K562 (cell line): ENCODE measurements around the gene PMM1. TPM values are rescaled to one million over a fixed set of nuclear protein-coding genes. Genes with fewer than 3 reads are reported as not detected.

Experiments used
- ATAC-seq: fragments of 200-7000 bp; cut with Tn5 transposase; 3 replicates; pipeline ENCODE4 v1.9.1; 2020; ENCODE audit warnings: moderate library complexity
- BruUV-seq: library from RNA; stranded (reverse); fragments of 400-500 nt; replicated peaks from 2 replicates; lab custom pipeline; 2021; lab: Mats Ljungman, UMichigan
- CTCF ChIA-PET: fragments of 300-600 bp; formaldehyde crosslinking; extraction: SDS; loops from one replicate; lab custom pipeline; 2021; ENCODE audit warnings: low intra/inter-chr PET ratio; lab: Yijun Ruan, JAX
- POLR2A ChIA-PET: fragments of 300-600, 350-650 bp; sonication (Branson Sonifier 250); formaldehyde crosslinking; extraction: SDS; loops from one replicate; lab custom pipeline; 2021; ENCODE audit warnings: antibody characterized with exemption, inconsistent platforms; lab: Yijun Ruan, JAX
- DNase-seq, 4 experiments: peaks; one replicate each; pipeline versions ENCODE4 v3.0.0 to v3.0.0-alpha.2; 2011 to 2018; ENCODE audit warnings: low spot score in 3 of 4, mixed read lengths in 3 of 4; ENCODE audit errors: extremely low read depth in 1 of 4
- FAIRE-seq: peaks from 2 replicates; lab custom pipeline; 2011; peaks lifted over from hg19 to GRCh38; lab: Jason Lieb, UNC
- H2AFZ ChIP-seq: 2 replicates; pipeline ENCODE4 v1.6.0; 2011; ENCODE audit warnings: low read depth, low read length, control low read depth, inconsistent platforms
- H3K27ac ChIP-seq: fragments of 200-600 bp; 3 replicates; pipeline ENCODE4 v1.8.0; 2011; ENCODE audit warnings: low read depth, mild to moderate bottlenecking, control low read depth, inconsistent platforms, low read length, moderate library complexity, mixed read lengths; ENCODE audit errors: extremely low read depth
- H3K27me3 ChIP-seq, 2 experiments: fragments of 300-600 bp in 1 of 2; 2 replicates in 1 of 2; 3 replicates in 1 of 2; pipeline versions ENCODE4 v1.6.0 to v1.8.0; 2011; ENCODE audit warnings: inconsistent platforms in 2 of 2, low read length in 2 of 2, mild to moderate bottlenecking in 1 of 2, mixed read lengths in 1 of 2, moderate library complexity in 1 of 2; ENCODE audit not compliant: control insufficient read depth in 2 of 2, insufficient read depth in 2 of 2
- H3K36me3 ChIP-seq: fragments of 300-600 bp; 3 replicates; pipeline ENCODE4 v1.8.0; 2011; ENCODE audit warnings: mild to moderate bottlenecking, low read length, inconsistent platforms; ENCODE audit not compliant: control insufficient read depth, insufficient read depth
- H3K4me1 ChIP-seq, 2 experiments: fragments of 200-600 bp in 1 of 2; replicated peaks in 1 of 2; 2 replicates in 1 of 2; 3 replicates in 1 of 2; pipeline versions ENCODE4 v1.5.1 to v1.8.0; 2011; ENCODE audit warnings: inconsistent platforms in 2 of 2, low read length in 2 of 2, mild to moderate bottlenecking in 1 of 2, mixed read lengths in 1 of 2, moderate library complexity in 1 of 2; ENCODE audit not compliant: control insufficient read depth in 2 of 2, insufficient read depth in 2 of 2
- H3K4me2 ChIP-seq: 2 replicates; pipeline ENCODE4 v1.6.1; 2011; ENCODE audit warnings: low read length, control low read depth, inconsistent platforms, mixed read lengths; ENCODE audit not compliant: insufficient read depth
- H3K4me3 ChIP-seq: fragments of 200-600 bp; sonication (generic), shearing (Covaris generic); 2 replicates; pipeline ENCODE4 v1.5.1; 2016; ENCODE audit warnings: control low read depth, inconsistent platforms
- H3K79me2 ChIP-seq: fragments of 200-600 bp; 3 replicates; pipeline ENCODE4 v1.8.0; 2011; ENCODE audit warnings: low read length, inconsistent platforms; ENCODE audit not compliant: control insufficient read depth, insufficient read depth
- H3K9ac ChIP-seq, 2 experiments: 2 replicates each; pipeline versions ENCODE4 v1.6.0 to v1.6.1; 2011; ENCODE audit warnings: low read depth in 2 of 2, low read length in 2 of 2, control low read depth in 1 of 2, inconsistent platforms in 1 of 2, mild to moderate bottlenecking in 1 of 2, mixed read lengths in 1 of 2; ENCODE audit not compliant: insufficient read depth in 1 of 2
- H3K9me1 ChIP-seq: one replicate; pipeline ENCODE4 v1.6.0; 2011; ENCODE audit warnings: inconsistent platforms, mild to moderate bottlenecking, low read length, moderate library complexity; ENCODE audit not compliant: control insufficient read depth, insufficient read depth
- H3K9me3 ChIP-seq: replicated peaks from 2 replicates; pipeline ENCODE4 v1.5.1; 2011; ENCODE audit warnings: low read depth, low read length, inconsistent platforms; ENCODE audit not compliant: control insufficient read depth, insufficient read depth
- H4K20me1 ChIP-seq: replicated peaks from 2 replicates; pipeline ENCODE4 v1.6.1; 2011; ENCODE audit warnings: low read length, inconsistent platforms, mixed read lengths; ENCODE audit not compliant: control insufficient read depth, insufficient read depth
- HNRNPK ChIP-seq: fragments of 200-400 bp; formaldehyde crosslinking; IDR thresholded peaks from one replicate; pipeline ENCODE4 v1.6.1; 2018; ENCODE audit warnings: mild to moderate bottlenecking, low read depth, low read length; ENCODE audit not compliant: poor library complexity, severe bottlenecking
- KDM1A ChIP-seq, 2 experiments: fragments of 450-650 bp; IDR thresholded peaks; 2 replicates each; pipeline ENCODE4 v1.6.1; 2016; ENCODE audit warnings: mild to moderate bottlenecking in 2 of 2
- MTA2 ChIP-seq: fragments of 450-650 bp; IDR thresholded peaks from 2 replicates; pipeline ENCODE4 v1.6.1; 2016; ENCODE audit warnings: low read depth
- NFXL1 ChIP-seq: fragments of 450-650 bp; formaldehyde crosslinking; IDR thresholded peaks from 2 replicates; pipeline ENCODE4 v1.4.0; 2021; ENCODE audit warnings: mild to moderate bottlenecking
- SOX6 ChIP-seq: fragments of 450-650 bp; IDR thresholded peaks from 2 replicates; pipeline ENCODE4 v1.6.1; 2014; ENCODE audit warnings: mild to moderate bottlenecking
- ZEB2 ChIP-seq: fragments of 450-650 bp; IDR thresholded peaks from 2 replicates; pipeline ENCODE4 v1.6.1; 2016
- WGBS: fragments of 100-300 bp; shearing (Covaris generic); methylation state at CpG from one replicate; pipeline ENCODE4 v1.1.6; 2016; ENCODE audit warnings: low coverage, mixed read lengths; ENCODE audit not compliant: insufficient coverage; ENCODE audit errors: missing lambda C conversion rate; 5-methylcytosine and 5-hydroxymethylcytosine counted together
- in situ Hi-C: fragments of 300-500 bp; cut with MboI; formaldehyde crosslinking; loops from 4 replicates; pipeline ENCODE4 v1.15.0; 2018; ENCODE audit warnings: inconsistent platforms, mixed read lengths
- intact Hi-C: fragments of 100-400 bp; cut with micrococcal nuclease; formaldehyde crosslinking; loops from 2 replicates; pipeline ENCODE4 v1.14.2; 2022
- polyA plus RNA-seq, 8 experiments: library from polyadenylated mRNA; depleted of rRNA in 4 of 8; stranded (reverse) in 5 of 8; unstranded in 3 of 8; fragments of >200 nt; fragmentation: Nextera tagmentation in 2 of 8; fragmentation: Illumina TruSeq in 1 of 8; extraction: Ambion mirVana in 2 of 8; extraction: Trizol in 1 of 8; gene quantifications; 2 replicates each; pipeline versions ENCODE4 v1.2.1 to v1.2.3, GENCODE V29; 2011 to 2014; ENCODE audit warnings: inconsistent platforms in 1 of 8, missing spikeins in 1 of 8
- total RNA-seq, 7 experiments: library from RNA; depleted of rRNA in 6 of 7; stranded (reverse); fragments of >200 nt in 6 of 7; fragmentation: Illumina TruSeq in 2 of 7; extraction: Trizol in 2 of 7; gene quantifications; 2 replicates each; pipeline versions ENCODE4 v1.2.1 to v1.2.3, GENCODE V29; 2011 to 2021; ENCODE audit warnings: low replicate concordance in 1 of 7
- TF ChIP-seq, protein P1 (sequence below): sonication (generic); formaldehyde crosslinking; IDR thresholded peaks from 2 replicates; pipeline ENCODE4 v1.8.0; 2022; ENCODE audit warnings: missing genetic modification reagents, mild to moderate bottlenecking, borderline replicate concordance

The PMM1 gene
- total and polyA plus RNA-seq, 9 of the 15 experiments (the other 6 are each of a cell fraction or from before 2014, with no cell fraction given) = 10.2 to 31.7 (median 20.3) TPM

DNA sequence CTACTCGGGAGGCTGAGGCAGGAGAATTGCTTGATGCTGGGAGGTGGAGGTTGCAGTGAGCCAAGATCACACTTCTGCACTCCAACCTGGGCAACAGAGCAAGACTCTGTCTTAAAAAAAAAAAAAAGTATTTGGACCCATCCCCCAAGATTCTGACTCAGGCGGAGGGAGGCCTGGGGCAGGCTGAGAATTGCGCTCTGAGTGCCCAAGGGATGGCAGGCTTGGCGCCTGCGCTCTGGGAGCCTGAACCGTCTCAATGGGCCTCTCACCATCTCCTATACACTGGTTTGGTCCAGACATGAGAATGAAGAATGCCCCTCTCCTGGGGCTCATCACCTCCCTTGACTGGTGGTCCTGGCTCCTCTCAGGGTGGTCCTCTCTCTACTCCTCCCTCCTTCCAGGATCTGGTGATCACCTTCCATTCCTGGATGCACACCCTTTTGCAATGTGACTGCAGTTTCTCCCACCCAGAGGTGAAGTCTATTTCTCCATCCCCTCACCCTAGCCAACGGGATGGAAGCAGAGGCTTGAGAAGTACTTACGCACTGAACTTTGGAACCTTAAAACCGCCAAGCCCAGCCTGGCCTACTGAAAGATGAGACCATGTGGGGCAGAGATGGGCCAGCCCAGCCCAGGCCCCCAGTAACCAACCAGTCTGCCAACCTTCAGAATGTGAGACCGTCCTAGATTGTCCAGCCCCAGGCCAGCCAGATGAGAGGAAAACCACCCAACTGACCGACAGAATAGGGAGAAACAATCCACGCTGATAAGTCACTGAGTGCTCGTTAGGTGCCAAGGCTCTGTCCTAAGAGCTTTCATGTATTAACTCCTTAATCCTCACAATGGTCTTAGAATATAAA lies 50.3 kb downstream of the PMM1 start:
- peaks cover 69% of the 10 kb centered on the region for H3K79me2 ChIP-seq
- DNase-seq (no peak), ATAC-seq (no peak; the same call in 2 of the 3 replicates), FAIRE-seq (no peak)
- H3K27ac ChIP-seq = peak overlapping the region; percentile 63; the same call in 2 of the 3 replicates
- POLR2A ChIA-PET = interaction anchor here (0.8 to 1.6 kb wide), 3 partner anchors 50 to 92 kb away, joined by 3 to 5 read pairs (median 3); partner anchors contain the start of genes PMM1 and TOB2
- H3K4me1 ChIP-seq = peaks cover 29 to 42% of the 10 kb centered on the region in 2 experiments; a peak in 4 of 5 replicates
- peak; percentile 37; the same call in 1 of the 2 replicates for TF ChIP-seq SOX6
- TF ChIP-seq, protein P1, sequence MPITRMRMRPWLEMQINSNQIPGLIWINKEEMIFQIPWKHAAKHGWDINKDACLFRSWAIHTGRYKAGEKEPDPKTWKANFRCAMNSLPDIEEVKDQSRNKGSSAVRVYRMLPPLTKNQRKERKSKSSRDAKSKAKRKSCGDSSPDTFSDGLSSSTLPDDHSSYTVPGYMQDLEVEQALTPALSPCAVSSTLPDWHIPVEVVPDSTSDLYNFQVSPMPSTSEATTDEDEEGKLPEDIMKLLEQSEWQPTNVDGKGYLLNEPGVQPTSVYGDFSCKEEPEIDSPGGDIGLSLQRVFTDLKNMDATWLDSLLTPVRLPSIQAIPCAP (CRISPR knock-in tag) = no peak
- no peak for TF ChIP-seq ZEB2
- 0 out of 4 replicates have a peak, but pooled peaks of 1 of the 2 experiments have one; percentile 72 for TF ChIP-seq KDM1A (IDR thresholded peaks at IDR 0.05)
- TF ChIP-seq HNRNPK = no peak
- 0 out of 2 replicates have a peak, but pooled peaks have one; percentile 34 for TF ChIP-seq MTA2
- TF ChIP-seq NFXL1 (CRISPR knock-in tag) = no peak
- no TSS peak for BruUV-seq
- H3K9me1 ChIP-seq = peaks cover 3% of the 10 kb centered on the region
- H2AFZ ChIP-seq = no peak overlapping the region
- no peak overlapping the region for H3K4me3 ChIP-seq
- H3K27me3 ChIP-seq = no peaks in the 10 kb centered on the region
- in situ Hi-C loops = no loop called here
- peaks cover 54% of the 10 kb centered on the region for H3K36me3 ChIP-seq
- no peaks in the 10 kb centered on the region for H3K9me3 ChIP-seq
- H3K9ac ChIP-seq = peak overlapping the region in 1 of 2 experiments; percentile 65; a peak in 1 of 4 replicates
- 55% methylated on average over 13 of the region's 13 CpGs for WGBS
- intact Hi-C loops = loop anchor here (5.0 kb wide), 1 partner anchor 48 kb away; the partner anchor contains the start of gene PMM1
- CTCF ChIA-PET = no interaction called here
- peaks cover 22% of the 10 kb centered on the region for H4K20me1 ChIP-seq
- peak overlapping the region; percentile 51 for H3K4me2 ChIP-seq
